AG08395 (cell line): ENCODE results near the gene TIMM44.

Source experiments
- DNase-seq: peaks from one replicate; pipeline ENCODE4 v3.0.0; 2012; ENCODE audit warnings: mixed read lengths, low spot score

TIMM44 gene, protein sequence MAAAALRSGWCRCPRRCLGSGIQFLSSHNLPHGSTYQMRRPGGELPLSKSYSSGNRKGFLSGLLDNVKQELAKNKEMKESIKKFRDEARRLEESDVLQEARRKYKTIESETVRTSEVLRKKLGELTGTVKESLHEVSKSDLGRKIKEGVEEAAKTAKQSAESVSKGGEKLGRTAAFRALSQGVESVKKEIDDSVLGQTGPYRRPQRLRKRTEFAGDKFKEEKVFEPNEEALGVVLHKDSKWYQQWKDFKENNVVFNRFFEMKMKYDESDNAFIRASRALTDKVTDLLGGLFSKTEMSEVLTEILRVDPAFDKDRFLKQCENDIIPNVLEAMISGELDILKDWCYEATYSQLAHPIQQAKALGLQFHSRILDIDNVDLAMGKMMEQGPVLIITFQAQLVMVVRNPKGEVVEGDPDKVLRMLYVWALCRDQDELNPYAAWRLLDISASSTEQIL

DNA sequence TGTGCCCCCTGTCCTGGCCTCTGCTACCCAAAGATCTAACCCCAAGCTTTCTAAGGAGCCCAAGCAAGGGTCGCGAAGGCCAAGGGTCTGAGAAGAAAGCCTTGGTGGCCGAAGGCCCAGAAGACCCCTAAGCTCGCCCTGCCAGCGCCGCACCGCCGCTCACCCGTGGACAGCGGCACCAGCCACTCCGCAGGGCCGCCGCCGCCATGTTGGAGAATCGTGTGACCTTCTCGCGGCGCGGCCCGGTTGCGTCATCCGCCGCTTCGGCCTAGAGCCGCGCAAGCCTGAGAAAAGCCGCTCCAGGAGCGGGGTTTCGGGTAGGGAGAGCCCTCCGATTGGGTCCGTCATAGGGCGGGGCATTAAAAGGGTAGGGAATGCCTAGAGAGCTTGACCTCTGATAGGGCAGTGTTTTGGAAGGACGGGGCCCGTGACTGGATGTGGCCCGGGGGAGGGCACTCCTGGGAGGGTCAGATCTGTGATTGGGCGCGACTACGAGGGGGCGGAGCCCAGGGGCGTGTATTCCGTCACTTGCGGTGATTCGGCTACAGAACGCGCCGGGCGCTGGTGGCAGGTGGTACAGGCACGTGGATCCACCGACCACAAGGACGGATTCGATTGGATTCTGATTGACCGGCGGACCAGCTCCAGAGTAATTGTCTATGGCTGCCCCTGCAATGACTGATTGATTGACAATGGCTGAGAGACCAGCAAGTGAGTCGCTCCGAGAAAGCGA lies at the start of gene TIMM44:
Gene TIMM44 (minus strand): TSS at position 223 of the 733 bp plus-strand sequence. CDS start 15 bp downstream, at position 208.
- peak; percentile 99 for DNase-seq

DNA sequence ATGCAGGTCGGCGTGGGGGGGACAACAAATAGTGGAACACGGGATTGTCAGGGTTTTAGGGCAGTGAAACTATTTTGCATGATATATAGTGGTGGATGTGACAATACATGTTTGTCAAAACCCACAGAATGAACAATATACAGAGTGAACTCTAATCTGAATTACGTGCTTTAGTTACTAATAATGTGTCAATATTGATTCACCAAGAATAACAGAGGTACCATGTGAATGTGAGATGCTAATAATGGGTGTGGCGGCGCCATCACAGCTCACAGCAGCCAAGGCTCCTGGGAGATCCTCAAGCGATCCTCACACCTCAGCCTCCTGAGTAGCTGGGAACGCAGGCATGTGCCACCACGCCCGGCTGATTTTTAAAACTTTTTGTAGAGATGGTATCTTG lies 49.1 kb upstream of the TIMM44 start:
- no peak for DNase-seq

DNA sequence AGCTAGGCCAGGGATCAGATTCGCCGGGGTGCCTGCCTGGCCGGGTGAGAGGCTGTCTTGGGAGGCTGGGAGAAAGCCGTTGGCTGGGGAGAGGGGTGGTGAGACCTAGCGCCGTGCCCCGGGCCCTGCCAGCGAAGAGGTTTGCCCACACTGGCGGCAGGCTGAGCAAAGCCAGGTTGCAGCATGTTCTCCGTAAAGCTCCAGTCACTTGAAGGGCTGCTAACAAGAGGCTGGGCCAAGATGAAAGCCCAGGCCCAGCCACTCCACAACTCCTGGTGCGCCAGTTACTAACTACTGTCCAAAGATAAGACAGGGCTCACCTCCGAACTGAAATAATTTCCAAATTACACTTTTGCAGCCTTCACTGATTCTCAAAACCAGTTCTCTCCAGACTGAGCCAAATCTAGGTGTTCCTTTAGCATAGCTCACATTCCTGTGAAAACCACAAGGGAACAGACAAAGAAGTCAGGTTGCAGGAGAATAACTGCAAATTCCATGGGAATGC lies 45.7 kb upstream of the TIMM44 start:
- no peak for DNase-seq

DNA sequence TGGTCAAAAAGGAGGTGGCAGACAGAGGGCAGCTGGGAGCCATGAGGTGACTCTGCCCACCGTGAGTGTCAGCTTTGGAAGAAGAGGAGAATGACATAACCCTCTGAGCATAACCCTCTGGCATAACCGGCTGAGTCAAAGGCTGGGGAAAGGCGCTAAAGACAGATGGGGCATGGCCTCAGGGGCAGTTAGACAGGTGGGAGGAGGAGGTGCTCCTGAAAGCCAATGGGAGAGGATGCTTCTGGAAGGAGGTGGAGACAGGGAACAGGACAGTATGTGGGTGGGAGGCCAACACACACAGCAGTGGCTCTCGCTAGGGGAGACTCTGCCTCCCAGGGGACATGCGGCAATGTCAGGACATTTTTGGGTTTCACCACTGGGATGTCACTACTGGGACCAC lies 44.8 kb upstream of the TIMM44 start:
- no peak for DNase-seq

DNA sequence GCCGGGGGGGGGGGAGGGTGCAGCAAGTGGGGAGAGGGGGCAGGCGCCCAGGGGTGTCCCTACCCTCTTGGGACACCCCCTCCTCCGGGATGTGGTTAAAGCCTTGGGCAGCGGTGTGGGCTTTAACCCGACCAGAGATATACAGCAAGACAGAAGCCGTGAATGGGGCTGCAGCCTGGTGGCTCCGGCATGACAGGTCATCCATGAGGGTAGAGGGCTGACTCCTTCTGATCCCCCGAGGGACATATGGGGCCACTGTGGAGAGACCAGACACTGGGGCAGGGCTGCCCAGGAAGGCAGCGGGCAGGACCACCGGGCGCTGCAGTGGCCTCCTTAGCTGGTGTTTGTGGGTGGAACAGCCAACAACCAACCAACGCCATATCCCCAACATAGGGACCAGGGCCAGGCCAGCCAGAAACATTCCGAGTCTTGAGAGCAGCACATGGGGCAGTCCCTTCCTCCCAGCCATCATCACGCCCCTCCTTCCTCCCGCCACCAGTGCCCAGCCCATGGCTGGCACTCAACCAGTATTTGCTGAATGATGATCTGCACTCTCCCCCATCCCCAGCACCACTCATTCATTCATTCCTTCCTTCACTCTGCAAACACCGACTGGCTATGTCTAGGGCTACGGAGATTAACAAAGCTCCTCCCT lies 43.8 kb upstream of the TIMM44 start:
- DNase-seq = no peak

DNA sequence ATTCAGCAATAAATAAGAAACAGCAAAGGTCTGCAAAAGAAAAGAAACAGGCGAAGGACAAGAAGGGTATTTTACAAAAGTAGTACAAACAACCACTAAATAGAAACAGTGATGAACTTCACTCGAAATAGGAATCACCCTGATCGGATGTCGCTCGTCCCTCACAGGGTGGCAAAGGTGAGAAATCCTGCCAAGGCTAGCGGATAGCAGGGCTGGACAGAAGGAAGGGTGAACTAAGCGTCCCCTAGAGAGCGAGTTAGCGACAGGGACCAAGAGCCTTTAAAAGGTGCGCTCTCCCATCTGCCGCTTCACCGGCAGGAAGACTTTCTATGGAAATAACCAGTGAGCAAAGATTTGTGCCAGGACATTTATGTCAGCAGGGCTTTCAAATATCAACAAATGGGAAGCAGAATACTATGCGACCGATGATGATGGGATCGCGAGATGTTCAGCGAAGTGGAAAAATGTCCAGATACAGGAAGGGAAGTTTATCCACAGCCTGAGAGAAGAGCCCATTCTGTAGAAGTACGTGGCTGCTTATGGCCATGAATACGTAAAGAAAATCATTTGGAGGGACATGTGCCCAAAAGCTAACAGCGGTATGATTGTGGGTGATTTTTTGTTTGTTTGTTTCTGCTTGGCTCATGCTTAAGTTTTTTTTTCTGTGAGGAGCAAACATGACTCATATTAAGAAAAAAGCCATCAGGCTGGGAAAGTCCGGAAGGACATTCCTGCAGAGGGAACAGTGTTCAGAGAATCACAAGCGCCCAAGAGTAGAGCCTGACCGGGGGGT lies 43.1 kb upstream of the TIMM44 start:
- DNase-seq = peak; percentile 72

DNA sequence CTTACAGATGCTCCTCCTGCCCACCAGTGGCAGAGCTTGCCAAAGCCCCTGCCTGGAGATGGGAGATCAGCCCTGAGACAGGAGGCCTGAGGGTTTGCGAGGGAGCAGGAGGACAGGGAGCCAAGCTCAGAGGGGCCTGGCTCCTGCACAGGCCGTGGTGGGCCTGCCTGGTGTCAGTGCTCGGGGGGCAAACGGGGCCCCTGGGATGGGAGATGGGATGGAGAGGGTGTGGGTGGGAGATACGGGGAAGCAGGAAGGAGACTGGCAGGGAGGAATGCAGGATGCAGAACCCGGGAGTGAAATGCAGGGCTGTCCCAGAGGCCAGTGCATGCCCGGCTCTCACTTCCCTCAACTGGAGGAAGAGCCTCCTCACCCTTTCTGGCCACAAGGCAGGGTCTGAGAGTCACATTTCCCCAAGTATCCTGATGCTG lies 42.0 kb upstream of the TIMM44 start:
- DNase-seq = no peak

DNA sequence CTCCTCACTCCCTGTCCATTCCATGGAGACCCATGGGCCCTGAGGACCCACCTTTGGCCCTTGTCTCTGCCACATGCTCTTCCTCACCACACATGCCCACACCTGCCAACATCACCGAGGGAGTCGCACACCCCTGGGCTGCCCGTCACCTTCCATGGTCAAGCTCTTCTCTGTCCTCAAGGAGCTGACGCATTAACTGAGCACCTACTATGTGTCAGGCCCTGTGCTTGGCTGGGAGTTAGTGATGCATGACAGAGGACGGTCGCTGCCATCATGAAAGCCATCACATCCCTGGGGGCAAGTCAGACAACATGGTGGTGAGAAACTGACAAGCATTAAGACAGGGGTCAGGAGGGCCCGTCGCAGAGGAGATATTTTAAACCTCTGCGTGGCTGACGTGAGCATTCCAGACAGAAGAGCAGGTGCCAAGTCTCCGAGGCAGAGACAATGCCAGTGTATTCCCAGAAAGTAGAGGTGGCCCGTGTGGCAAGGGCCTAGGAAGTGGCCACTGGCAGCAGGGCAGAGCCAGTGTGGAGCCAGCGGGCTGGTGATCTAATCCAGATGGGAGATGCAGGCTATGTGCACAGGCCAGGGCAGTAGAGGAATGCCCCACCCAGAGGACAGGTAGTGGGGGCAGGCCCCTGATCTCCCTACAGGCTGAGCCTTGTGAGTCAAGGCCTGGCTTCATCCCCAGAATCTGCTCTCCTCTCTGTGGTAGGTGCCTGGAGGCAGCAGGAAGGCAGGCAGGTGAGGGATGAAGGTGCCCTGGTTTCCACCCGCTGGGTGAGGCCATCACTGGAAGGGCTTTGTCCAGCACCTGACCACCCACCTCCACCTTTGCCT lies 40.8 kb upstream of the TIMM44 start:
- DNase-seq = no peak

DNA sequence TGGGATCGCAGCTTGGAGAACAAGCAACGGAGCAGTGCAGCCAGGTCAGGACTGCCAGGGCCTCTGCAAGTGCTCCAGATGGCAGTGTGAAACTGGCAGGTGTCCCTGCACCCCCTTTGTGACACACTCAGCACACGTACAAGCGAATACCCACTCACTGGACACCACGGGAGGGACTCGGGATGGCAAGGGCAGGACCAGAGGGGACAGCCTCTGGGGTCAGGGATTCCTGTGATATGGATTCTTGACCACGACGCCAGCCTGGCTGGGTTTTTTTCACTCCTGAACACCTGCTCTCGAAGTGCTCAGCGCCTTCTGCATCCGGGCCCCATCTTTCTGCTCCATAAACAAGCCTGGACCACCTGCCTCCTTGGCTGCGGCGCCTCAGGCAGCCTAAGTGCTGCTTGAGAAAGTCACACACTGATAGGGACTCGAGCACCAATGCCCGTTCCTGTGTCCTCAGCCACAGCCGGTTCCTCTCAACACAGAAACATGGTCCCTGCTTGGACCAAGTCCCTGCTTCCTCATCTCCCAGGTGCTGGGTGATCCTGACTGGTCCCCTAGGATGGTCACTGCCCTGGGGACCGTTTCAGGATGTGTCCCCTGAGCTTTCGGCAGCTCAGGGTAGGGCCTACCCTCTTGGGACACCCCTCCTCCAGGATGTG lies 40.0 kb upstream of the TIMM44 start:
- DNase-seq = no peak

DNA sequence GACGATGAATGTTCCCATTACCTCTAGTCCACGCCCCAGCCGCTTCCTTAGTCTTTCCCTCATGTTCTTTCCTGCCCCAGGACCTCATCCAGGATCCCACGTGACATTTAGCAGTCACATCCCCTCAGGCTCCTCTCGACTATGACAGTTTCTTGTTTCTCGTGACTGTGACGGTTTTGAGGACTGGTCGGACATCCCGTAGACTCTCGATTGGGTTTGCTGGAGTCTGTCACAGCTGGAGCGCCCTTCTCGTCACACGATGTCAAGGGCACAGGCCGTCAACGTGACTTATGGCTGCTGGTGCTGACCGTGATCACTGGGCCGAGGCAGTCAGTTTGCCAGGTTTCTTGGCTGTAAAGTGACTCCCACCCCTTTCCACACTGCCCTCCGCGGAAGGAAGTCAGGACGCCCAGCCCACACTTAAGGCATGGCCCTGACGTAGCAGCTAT lies 39.2 kb upstream of the TIMM44 start:
- no peak for DNase-seq

DNA sequence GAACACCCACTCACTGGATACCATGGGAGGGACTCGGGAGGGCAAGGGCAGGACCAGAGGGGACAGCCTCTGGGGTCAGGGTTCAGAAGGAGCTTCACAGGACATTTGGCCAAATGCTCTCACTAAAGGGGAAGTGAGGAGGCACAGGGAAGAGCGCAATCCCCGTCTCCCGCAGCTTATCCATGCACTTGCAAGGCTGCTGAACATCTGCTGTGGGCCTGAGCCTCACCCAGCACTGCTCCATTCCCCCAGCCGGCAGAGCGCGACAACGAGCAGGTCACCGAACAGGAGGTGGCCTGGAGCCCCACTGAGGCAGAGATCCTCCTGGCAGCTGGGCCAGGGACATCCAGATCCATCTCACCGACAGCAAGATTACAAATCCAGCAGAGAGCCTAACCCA lies 38.6 kb upstream of the TIMM44 start:
- no peak for DNase-seq

DNA sequence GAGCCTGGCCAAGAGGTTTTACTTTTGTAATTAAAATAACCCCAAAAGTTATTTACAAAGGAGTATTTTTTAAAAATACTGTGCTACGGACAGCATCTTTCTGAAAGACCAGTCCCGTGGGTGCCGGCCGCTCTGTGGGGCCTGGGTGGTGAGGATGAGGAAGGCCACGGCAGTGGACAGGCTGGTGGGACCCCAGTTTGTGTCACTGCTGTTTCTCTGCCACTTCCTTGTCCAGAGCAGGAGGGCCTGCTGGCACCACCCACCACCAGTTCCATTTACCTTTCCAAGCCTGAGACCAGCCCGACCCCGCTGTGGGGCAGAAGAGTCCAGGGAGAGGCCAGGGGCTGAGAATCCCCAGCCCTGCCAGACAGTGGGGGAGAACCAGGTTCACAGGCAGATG lies 38.2 kb upstream of the TIMM44 start:
- DNase-seq = no peak

DNA sequence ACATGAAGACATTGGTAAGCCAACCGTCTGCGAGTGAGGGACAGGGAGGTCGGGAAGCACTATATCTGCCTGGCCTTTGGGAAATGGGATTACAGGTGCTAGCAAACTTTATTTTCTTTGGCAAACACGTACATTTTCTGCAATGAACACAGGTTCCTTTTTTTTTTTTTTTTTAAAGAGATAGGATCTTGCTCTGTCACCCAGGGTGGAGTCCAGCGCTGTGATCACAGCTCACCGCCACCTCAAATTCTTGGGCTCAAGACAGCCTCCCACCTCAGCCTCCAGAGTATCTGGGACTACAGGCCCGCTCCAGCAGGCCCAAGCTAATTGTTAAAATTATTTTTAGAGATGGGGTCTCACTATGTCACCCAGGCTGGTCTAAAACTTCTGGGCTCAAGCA lies 37.7 kb upstream of the TIMM44 start:
- no peak for DNase-seq

DNA sequence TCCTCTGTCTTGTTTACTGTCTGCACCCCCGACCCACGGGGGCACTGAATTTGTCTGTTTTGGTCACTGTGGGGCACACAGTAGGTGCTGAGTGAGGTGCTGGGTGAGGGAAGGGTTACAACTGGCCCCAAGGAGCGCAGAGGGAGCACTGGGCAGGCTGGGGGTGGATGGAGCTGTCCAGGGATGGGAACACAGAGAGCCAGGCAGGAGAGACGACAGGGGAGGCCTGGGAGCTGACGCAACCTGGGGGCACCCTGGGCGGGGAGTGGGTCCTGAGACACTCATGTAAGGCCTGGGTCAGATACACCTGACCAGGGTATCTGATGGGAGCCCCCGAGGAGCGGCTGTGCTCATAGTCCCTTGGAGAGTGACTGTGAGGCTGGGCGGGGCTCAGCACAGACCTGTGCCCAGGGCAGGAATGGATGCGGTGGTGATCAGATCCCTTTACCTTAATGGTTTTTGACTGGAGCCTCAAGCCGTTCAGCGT lies 37.2 kb upstream of the TIMM44 start:
- no peak for DNase-seq

DNA sequence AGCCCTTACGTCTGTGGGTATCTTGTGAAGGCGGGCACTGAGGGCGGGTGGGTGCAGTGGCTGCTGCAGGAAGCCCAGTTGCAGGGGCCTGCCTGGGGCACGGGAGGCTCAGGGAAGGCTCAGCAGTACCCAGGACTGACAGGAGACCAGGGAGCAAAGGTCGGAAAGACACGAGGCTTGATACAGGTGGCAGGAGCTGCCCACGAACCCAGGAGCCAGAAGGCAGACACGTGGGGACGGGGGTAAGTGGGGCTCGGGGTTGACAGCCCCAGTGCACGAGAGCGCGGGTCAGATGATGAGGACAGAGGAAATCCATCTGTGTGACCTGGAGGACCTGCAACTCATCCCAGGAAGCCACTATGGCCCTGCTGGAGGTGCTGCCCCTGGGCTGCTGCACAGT lies 36.7 kb upstream of the TIMM44 start:
- no peak for DNase-seq

DNA sequence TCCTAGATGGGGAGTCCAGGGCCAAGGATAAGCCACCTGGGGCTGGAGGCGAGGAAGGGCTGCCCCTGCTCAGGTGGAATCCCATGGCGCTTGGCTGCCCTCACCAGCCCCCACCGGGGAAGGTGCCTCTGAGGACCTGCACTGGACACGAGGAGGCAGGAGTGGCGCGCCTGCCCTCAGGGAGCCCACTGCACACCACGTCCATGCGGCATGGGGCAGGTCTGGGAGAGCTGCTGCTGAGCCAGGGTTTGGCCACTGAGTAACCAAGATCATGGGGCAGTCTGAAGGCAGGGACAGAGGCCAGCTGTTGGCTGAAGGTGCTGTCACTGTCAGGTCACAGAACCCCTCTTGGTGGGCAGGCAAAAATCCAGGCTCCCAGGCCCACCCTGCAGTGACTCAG lies 36.1 kb upstream of the TIMM44 start:
- no peak for DNase-seq

DNA sequence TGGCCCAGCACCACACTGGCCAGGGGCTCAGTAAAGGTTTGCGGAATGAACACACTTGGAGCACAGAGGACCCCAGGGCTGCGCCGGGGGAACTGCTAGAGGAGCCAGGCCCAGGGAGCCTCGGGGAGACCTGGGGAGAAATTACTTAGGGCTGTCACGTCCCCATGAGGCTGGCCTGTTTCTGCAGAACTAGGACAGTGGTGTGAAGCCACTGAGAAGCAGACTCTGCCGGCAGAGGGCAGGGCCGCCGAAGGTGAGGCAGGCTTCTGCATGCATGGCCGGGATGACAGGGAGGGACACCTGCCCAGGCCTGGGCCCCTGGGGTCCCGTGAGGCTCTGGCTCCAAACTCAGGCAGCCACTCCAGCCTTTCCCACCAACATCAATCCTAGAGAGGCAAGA lies 35.5 kb upstream of the TIMM44 start:
- DNase-seq = no peak

DNA sequence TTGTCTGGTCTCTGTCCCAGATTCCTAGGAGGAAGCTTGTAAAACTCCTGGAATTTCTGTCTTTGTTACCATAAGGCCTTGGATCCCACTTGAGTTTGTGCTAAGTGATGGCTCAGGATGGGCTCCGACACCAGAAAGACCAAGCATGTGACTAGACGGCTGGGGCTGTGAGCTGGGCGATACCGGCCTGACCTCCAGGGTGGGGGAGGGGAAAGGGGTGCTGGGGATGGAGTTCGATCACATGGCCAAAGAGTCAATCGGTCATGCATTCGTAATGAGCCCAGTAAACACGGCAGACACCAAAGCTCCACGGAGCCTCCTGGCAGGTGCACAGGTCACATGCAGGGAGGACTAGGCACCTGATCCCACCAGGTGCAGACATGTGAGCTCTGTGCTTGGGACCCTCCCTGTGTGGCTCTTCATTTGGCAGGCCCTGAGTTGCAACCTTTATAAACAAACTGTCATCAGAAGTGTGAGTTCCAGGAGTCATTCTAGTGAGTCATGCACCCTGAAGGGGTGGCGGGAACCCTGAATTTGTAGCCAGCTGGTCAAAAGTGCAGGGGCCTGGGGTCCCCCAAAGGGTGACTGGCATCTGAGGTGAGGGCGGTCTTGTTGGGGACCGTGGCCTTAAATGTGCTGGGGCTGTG lies 34.8 kb upstream of the TIMM44 start:
- no peak for DNase-seq

DNA sequence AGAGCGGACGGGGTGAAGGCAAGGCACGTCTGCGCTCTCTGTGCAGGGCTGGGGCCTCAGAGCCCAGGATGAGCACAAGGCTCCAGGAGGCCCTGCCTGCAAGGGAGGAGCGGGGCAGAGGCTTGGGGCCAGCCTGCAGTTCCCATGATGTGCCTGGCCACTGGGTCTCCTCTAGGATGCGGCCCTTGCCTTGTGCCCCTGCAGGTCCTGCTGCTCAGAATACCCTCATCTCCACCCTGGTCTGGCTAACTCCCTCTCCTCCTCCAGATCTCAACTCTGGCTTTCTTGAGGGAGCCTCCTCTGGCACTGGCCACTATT lies 34.2 kb upstream of the TIMM44 start:
- DNase-seq = no peak
